ENCODE data around the gene AQP7.

AQP7 gene

GRCh38 chr9:33355933-33356332 is 46.4 kb downstream of the AQP7 start:
- Histone ChIP-seq H3K9me2 (replicated peaks; ENCODE audit: insufficient read depth, low read length) (no peaks in the 10 kb centered on the region), H3K9me3 (ENCODE audit: insufficient read depth, low read length) (no peaks in the 10 kb centered on the region), H3K9ac (ENCODE audit: low read length) (no peak overlapping the region), H3K27me3 (ENCODE audit: low read length) (no peaks in the 10 kb centered on the region), H3F3A (ENCODE audit: insufficient read depth) (no peaks in the 10 kb centered on the region; the same call in 1 of the 2 replicates), H3K4me2 (ENCODE audit: low read depth, low read length, poor library complexity, severe bottlenecking) (no peak overlapping the region), H3K36me3 (ENCODE audit: low read length) (peaks cover 15% of the 10 kb centered on the region; the same call in 1 of the 2 replicates), H4K20me1 (ENCODE audit: low read depth, low read length) (no peaks in the 10 kb centered on the region), H2AFZ (ENCODE audit: low read depth, low read length, severe bottlenecking) (no peak overlapping the region), H3K79me2 (ENCODE audit: insufficient read depth, low read length) (no peaks in the 10 kb centered on the region), H3K27ac (ENCODE audit: low read depth, low read length) (no peak overlapping the region), H3K4me3 (ENCODE audit: insufficient read depth, low read length, poor library complexity, severe bottlenecking) (no peak overlapping the region)
- no peak for TF ChIP-seq EZH2phosphoT487 (conservative IDR thresholded peaks at IDR 0.05; ENCODE audit: low read length)
- no peak for TF ChIP-seq CTCF (IDR thresholded peaks at IDR 0.05; ENCODE audit: insufficient read depth, low read length, poor library complexity, severe bottlenecking)

- H3K4me2 ChIP-seq (ENCODE audit: low read depth, low read length, poor library complexity, severe bottlenecking), result no peak overlapping the region
- no peak overlapping the region for H3K9ac ChIP-seq (ENCODE audit: low read length)
- TF ChIP-seq EZH2phosphoT487 (conservative IDR thresholded peaks at IDR 0.05; ENCODE audit: low read length) (no peak), CTCF (IDR thresholded peaks at IDR 0.05; ENCODE audit: insufficient read depth, low read length, poor library complexity, severe bottlenecking) (no peak)
- no peaks in the 10 kb centered on the region for H3K9me2 ChIP-seq (replicated peaks; ENCODE audit: insufficient read depth, low read length)
- no peak overlapping the region for H3K4me3 ChIP-seq (ENCODE audit: insufficient read depth, low read length, poor library complexity, severe bottlenecking)
- no peaks in the 10 kb centered on the region for H4K20me1 ChIP-seq (ENCODE audit: low read depth, low read length)
- H3K36me3 ChIP-seq (ENCODE audit: low read length), result peaks cover 15% of the 10 kb centered on the region; the same call in 1 of the 2 replicates
- no peaks in the 10 kb centered on the region for H3K27me3 ChIP-seq (ENCODE audit: low read length)
- H3K27ac ChIP-seq (ENCODE audit: low read depth, low read length), result no peak overlapping the region
- H3F3A ChIP-seq (ENCODE audit: insufficient read depth), result no peaks in the 10 kb centered on the region
- no peaks in the 10 kb centered on the region for H3K9me3 ChIP-seq (ENCODE audit: insufficient read depth, low read length)
- H3K79me2 ChIP-seq (ENCODE audit: insufficient read depth, low read length), result no peaks in the 10 kb centered on the region
- no peak overlapping the region for H2AFZ ChIP-seq (ENCODE audit: low read depth, low read length, severe bottlenecking)
Measured at GRCh38 chr9:33354651-33355211, 47.6 kb downstream of the AQP7 start.

GRCh38 chr9:33351547-33351946 is 50.8 kb downstream of the AQP7 start:
- Histone ChIP-seq H3K36me3 (ENCODE audit: low read length) (peaks cover 26% of the 10 kb centered on the region), H3K4me3 (ENCODE audit: insufficient read depth, low read length, poor library complexity, severe bottlenecking) (no peak overlapping the region)
- TF ChIP-seq CTCF (IDR thresholded peaks at IDR 0.05; ENCODE audit: insufficient read depth, low read length, poor library complexity, severe bottlenecking) (no peak), EZH2phosphoT487 (conservative IDR thresholded peaks at IDR 0.05; ENCODE audit: low read length) (no peak)

More at GRCh38 chr9:33351547-33351946, 50.8 kb downstream of the AQP7 start:
- Histone ChIP-seq H3K9me2 (replicated peaks; ENCODE audit: insufficient read depth, low read length) (no peaks in the 10 kb centered on the region), H3K4me2 (ENCODE audit: low read depth, low read length, poor library complexity, severe bottlenecking) (no peak overlapping the region), H2AFZ (ENCODE audit: low read depth, low read length, severe bottlenecking) (no peak overlapping the region), H3K79me2 (ENCODE audit: insufficient read depth, low read length) (no peaks in the 10 kb centered on the region), H3K27ac (ENCODE audit: low read depth, low read length) (no peak overlapping the region), H3K9me3 (ENCODE audit: insufficient read depth, low read length) (no peaks in the 10 kb centered on the region), H3F3A (ENCODE audit: insufficient read depth) (no peaks in the 10 kb centered on the region), H3K27me3 (ENCODE audit: low read length) (no peaks in the 10 kb centered on the region), H4K20me1 (ENCODE audit: low read depth, low read length) (no peaks in the 10 kb centered on the region), H3K9ac (ENCODE audit: low read length) (no peak overlapping the region)

Data from SU-DHL-6 (cell line).